OCI-LY3 (cell line): ENCODE data around the gene ESM1.

Source experiments
- CTCF ChIP-seq: fragments of 200-600, 300-600 bp; sonication (generic); IDR thresholded peaks from 2 replicates; pipeline ENCODE4 v1.5.1; 2014; ENCODE audit warnings: antibody characterized with exemption, low read length, low read depth
- EZH2phosphoT487 ChIP-seq: fragments of 200-600 bp; shearing (Covaris generic); IDR thresholded peaks from 2 replicates; pipeline ENCODE4 v1.6.1; 2018; ENCODE audit warnings: antibody characterized with exemption, mixed run types, low read depth

GRCh38 chr5:54947187-54947586 lies 38.2 kb downstream of the ESM1 start:
- TF ChIP-seq CTCF (no peak), EZH2phosphoT487 (no peak)
